ENCODE results near the gene APLP2.
"Not testable (repeated sequence)": the region's sequence is repeated elsewhere in the genome, so short reads cannot be mapped to it uniquely, and the experiment has no call there.

APLP2 gene

DNA sequence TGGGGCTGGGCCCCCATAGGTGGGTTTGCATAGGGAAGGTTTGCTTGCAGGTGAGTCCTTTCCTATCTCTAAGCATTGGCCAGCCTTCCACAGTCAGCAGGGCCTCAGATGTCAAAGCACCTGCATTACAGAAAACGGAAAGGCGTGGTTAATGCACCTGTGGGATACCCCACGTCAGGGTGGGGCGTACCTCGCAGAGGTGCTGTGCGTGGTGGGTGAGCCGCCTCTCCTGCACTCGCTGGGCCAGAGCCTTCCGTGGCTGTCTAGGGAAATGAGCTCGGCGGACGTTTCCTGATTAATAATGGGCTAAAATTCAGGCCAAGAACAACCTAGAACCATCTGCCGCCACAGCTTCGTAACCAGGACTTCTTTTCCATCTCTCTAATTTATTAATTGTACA, 122.2 kb downstream of the APLP2 start:
- H3K4me3 ChIP-seq (ENCODE audit: low read depth, low read length) = no peak overlapping the region
- DNase-seq (ENCODE audit: low read depth) = no peak
- TF ChIP-seq, protein P1, sequence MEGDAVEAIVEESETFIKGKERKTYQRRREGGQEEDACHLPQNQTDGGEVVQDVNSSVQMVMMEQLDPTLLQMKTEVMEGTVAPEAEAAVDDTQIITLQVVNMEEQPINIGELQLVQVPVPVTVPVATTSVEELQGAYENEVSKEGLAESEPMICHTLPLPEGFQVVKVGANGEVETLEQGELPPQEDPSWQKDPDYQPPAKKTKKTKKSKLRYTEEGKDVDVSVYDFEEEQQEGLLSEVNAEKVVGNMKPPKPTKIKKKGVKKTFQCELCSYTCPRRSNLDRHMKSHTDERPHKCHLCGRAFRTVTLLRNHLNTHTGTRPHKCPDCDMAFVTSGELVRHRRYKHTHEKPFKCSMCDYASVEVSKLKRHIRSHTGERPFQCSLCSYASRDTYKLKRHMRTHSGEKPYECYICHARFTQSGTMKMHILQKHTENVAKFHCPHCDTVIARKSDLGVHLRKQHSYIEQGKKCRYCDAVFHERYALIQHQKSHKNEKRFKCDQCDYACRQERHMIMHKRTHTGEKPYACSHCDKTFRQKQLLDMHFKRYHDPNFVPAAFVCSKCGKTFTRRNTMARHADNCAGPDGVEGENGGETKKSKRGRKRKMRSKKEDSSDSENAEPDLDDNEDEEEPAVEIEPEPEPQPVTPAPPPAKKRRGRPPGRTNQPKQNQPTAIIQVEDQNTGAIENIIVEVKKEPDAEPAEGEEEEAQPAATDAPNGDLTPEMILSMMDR (IDR thresholded peaks at IDR 0.05; ENCODE audit: control insufficient read depth, extremely low read depth, insufficient read depth) = no peak

- DNase-seq (ENCODE audit: low read depth) = no peak
- TF ChIP-seq, protein P1 (IDR thresholded peaks at IDR 0.05; ENCODE audit: control insufficient read depth, extremely low read depth, insufficient read depth) = no peak
Measured at GRCh38 chr11:130192845-130193267, 123.2 kb downstream of the APLP2 start.

GRCh38 chr11:130193551-130193950, 123.9 kb downstream of the APLP2 start:
- DNase-seq (ENCODE audit: low read depth); H3K4me3 ChIP-seq (ENCODE audit: low read depth, low read length): not testable (repeated sequence)

More at GRCh38 chr11:130192845-130193267, 123.2 kb downstream of the APLP2 start:
- H3K4me3 ChIP-seq (ENCODE audit: low read depth, low read length) = no peak overlapping the region

Measured in LNCaP clone FGC (cell line).